Mucosa of rectum (tissue), 2 donors: ENCODE measurements around the gene ODAD2.
"Not testable (repeated sequence)": the region's sequence is repeated elsewhere in the genome, so short reads cannot be mapped to it uniquely, and the experiment has no call there.

Experiments
- H3K27ac ChIP-seq, 2 donors: one replicate each; pipeline ENCODE4 v1.7.0; 2013; ENCODE audit warnings: inconsistent platforms in 2 of 2, low read depth in 2 of 2, low read length in 2 of 2
- H3K27me3 ChIP-seq, 2 donors: one replicate each; pipeline ENCODE4 v1.7.0; 2013; ENCODE audit warnings: low read length in 2 of 2; ENCODE audit not compliant: control insufficient read depth in 2 of 2, insufficient read depth in 2 of 2
- H3K36me3 ChIP-seq, 2 donors: one replicate each; pipeline ENCODE4 v1.7.0; 2013; ENCODE audit warnings: low read length in 2 of 2; ENCODE audit not compliant: control insufficient read depth in 2 of 2, insufficient read depth in 2 of 2
- H3K4me1 ChIP-seq, 2 donors: one replicate each; pipeline ENCODE4 v1.7.0; 2013; ENCODE audit warnings: low read length in 2 of 2, mild to moderate bottlenecking in 1 of 2; ENCODE audit not compliant: control insufficient read depth in 2 of 2, insufficient read depth in 2 of 2
- H3K4me3 ChIP-seq, 2 donors: one replicate each; pipeline ENCODE4 v1.7.0; 2013; ENCODE audit warnings: low read length in 2 of 2
- H3K9ac ChIP-seq, 2 donors: one replicate each; pipeline ENCODE4 v1.7.0; 2013; ENCODE audit warnings: low read length in 2 of 2, low read depth in 1 of 2, mild to moderate bottlenecking in 1 of 2
- H3K9me3 ChIP-seq, 2 donors: one replicate each; pipeline ENCODE4 v1.7.0; 2013; ENCODE audit warnings: low read length in 2 of 2; ENCODE audit not compliant: control insufficient read depth in 2 of 2
- donor health status: healthy.
- donor health status: Normal muscosa, but diverticular disease.

ODAD2 gene

GRCh38 chr10:27911539-27911938 lies 87.3 kb downstream of the ODAD2 start:
- Histone ChIP-seq H3K36me3 (no peaks in the 10 kb centered on the region), H3K27me3 (no peaks in the 10 kb centered on the region), H3K4me1 (no peaks in the 10 kb centered on the region), H3K9ac (no peak overlapping the region), H3K27ac (no peak overlapping the region), H3K4me3 (no peak overlapping the region), H3K9me3 (peaks cover 0 to 2% of the 10 kb centered on the region in 2 donors)

- Histone ChIP-seq H3K4me3 (no peak overlapping the region), H3K9me3 (peaks cover 0 to 2% of the 10 kb centered on the region in 2 donors), H3K36me3 (no peaks in the 10 kb centered on the region), H3K9ac (no peak overlapping the region), H3K4me1 (no peaks in the 10 kb centered on the region), H3K27me3 (no peaks in the 10 kb centered on the region), H3K27ac (no peak overlapping the region)
These were observed 87.9 kb downstream of the ODAD2 start for GRCh38 chr10:27911011-27911410.

DNA sequence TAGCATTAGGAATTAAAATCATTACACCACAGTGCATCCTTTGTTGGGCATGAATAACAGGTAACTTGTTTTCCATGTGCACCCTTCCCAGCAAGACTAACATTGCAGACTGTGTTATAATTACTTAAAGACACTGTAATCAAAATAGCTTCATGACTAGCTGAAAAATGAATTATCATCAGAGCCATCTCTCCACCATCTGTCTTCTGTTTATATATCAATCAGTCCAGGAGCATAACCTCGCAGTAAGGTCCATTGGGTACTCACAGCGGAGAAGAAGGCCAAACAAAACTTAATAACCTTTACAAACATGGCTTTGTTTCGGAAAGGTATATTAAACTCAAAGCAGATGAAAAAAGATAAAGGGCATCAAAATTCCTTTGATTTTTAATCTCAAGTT lies 90.6 kb downstream of the ODAD2 start:
- Histone ChIP-seq H3K27me3 (no peaks in the 10 kb centered on the region), H3K9ac (no peak overlapping the region), H3K27ac (no peak overlapping the region), H3K36me3 (no peaks in the 10 kb centered on the region), H3K4me3 (no peak overlapping the region), H3K9me3 (no peaks in the 10 kb centered on the region), H3K4me1 (no peaks in the 10 kb centered on the region)

DNA sequence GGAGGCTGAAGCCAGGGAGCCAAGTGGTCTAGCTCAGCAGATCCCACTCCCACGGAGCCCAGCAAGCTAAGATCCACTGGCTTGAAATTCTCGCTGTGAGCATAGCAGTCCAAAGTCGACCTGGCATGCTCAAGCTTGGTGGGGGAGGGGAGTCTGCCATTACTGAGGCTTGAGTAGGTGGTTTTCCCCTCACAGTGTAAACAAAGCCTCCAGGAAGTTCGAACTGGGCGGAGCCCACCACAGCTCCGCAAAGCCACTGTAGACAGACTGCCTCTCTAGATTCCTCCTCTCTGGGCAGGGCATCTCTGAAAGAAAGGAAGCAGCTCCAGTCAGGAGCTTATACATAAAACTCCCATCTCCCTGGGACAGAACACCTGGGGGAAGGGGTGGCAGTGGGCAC lies 99.4 kb downstream of the ODAD2 start:
- H3K9me3 ChIP-seq, H3K27me3 ChIP-seq, H3K27ac ChIP-seq, H3K36me3 ChIP-seq, H3K4me3 ChIP-seq, H3K4me1 ChIP-seq, H3K9ac ChIP-seq: not testable (repeated sequence)

GRCh38 chr10:27899058-27899457 lies 99.8 kb downstream of the ODAD2 start:
- Histone ChIP-seq H3K27me3 (no peaks in the 10 kb centered on the region), H3K36me3 (no peaks in the 10 kb centered on the region), H3K27ac (no peak overlapping the region), H3K4me3 (no peak overlapping the region), H3K9me3 (no peaks in the 10 kb centered on the region), H3K9ac (no peak overlapping the region), H3K4me1 (no peaks in the 10 kb centered on the region)

- no peak overlapping the region for H3K9ac ChIP-seq
- no peaks in the 10 kb centered on the region for H3K27me3 ChIP-seq
- no peak overlapping the region for H3K27ac ChIP-seq
- H3K4me1 ChIP-seq, result no peaks in the 10 kb centered on the region
- no peaks in the 10 kb centered on the region for H3K36me3 ChIP-seq
- H3K9me3 ChIP-seq, result no peaks in the 10 kb centered on the region
- no peak overlapping the region for H3K4me3 ChIP-seq
These were observed 105.4 kb downstream of the ODAD2 start for GRCh38 chr10:27893358-27893954.

DNA sequence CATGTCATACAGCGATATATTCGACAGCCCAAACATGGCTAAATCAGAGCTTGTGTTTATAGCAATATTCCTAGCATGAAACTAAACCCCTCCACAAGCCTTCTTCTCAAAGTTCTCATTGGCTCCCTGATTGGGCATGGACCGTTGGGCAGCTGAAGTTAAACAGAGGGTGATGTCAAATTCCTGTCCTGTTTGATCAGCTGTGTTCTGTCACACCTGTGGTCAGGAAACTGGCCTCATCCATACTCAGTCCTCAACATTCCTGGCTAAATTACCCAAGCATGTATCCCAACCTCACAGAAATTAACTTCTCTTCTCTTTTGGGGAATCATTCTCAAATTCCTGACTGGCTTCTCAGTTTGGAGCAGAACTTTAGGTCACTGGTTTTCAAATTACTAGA lies 107.9 kb downstream of the ODAD2 start:
- Histone ChIP-seq H3K4me3 (no peak overlapping the region), H3K4me1 (no peaks in the 10 kb centered on the region), H3K9me3 (no peaks in the 10 kb centered on the region)

GRCh38 chr10:27889518-27889917 lies 109.4 kb downstream of the ODAD2 start:
- no peak overlapping the region for H3K9ac ChIP-seq
- H3K4me1 ChIP-seq, result no peaks in the 10 kb centered on the region
- H3K27me3 ChIP-seq, result no peaks in the 10 kb centered on the region
- no peak overlapping the region for H3K27ac ChIP-seq
- no peak overlapping the region for H3K4me3 ChIP-seq
- no peaks in the 10 kb centered on the region for H3K36me3 ChIP-seq
- no peaks in the 10 kb centered on the region for H3K9me3 ChIP-seq

More for the DNA sequence above, 107.9 kb downstream of the ODAD2 start:
- H3K27ac ChIP-seq, result no peak overlapping the region
- no peak overlapping the region for H3K9ac ChIP-seq
- H3K36me3 ChIP-seq, result no peaks in the 10 kb centered on the region
- no peaks in the 10 kb centered on the region for H3K27me3 ChIP-seq

DNA sequence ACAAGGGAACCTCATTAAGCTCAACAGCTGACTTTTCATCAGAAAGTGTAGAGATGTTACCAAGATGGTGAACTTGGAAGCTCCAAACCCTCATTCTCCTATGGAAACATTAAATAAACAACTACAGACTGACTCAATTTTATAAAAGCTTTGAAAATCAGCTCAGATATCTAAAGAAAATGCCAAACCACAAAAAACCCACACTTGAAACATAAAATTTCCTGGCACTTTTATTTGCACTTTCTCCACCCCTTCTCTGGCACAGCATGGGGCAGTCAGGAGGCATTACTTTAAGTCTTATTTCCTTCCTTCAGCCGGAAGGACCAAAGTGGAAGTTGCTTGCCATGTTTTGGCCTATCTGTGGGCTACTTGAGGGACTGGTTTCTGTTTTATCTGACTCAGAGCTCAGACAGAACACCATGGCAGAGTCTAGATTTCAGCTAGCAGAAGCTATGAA lies 114.7 kb downstream of the ODAD2 start:
- no peaks in the 10 kb centered on the region for H3K36me3 ChIP-seq
- no peak overlapping the region for H3K9ac ChIP-seq
- no peak overlapping the region for H3K27ac ChIP-seq
- H3K9me3 ChIP-seq, result no peaks in the 10 kb centered on the region
- H3K4me1 ChIP-seq, result no peaks in the 10 kb centered on the region
- no peak overlapping the region for H3K4me3 ChIP-seq
- H3K27me3 ChIP-seq, result no peaks in the 10 kb centered on the region

- Histone ChIP-seq H3K36me3 (no peaks in the 10 kb centered on the region), H3K9me3 (no peaks in the 10 kb centered on the region), H3K4me1 (no peaks in the 10 kb centered on the region), H3K27ac (no peak overlapping the region), H3K27me3 (no peaks in the 10 kb centered on the region), H3K4me3 (no peak overlapping the region), H3K9ac (no peak overlapping the region)
These were observed 120.6 kb downstream of the ODAD2 start for GRCh38 chr10:27878281-27878680.

GRCh38 chr10:27865221-27865635 lies 133.7 kb downstream of the ODAD2 start:
- H3K9ac ChIP-seq, result no peak overlapping the region
- H3K4me1 ChIP-seq, result no peaks in the 10 kb centered on the region
- no peaks in the 10 kb centered on the region for H3K27me3 ChIP-seq
- H3K27ac ChIP-seq, result no peak overlapping the region
- H3K4me3 ChIP-seq, result no peak overlapping the region
- H3K9me3 ChIP-seq, result no peaks in the 10 kb centered on the region
- H3K36me3 ChIP-seq, result no peaks in the 10 kb centered on the region
